Cardiac muscle cell (in vitro differentiated cells and primary cell): ENCODE results near the gene SMAD7. TPM values are rescaled to one million over a fixed set of nuclear protein-coding genes. Genes with fewer than 3 reads are reported as not detected.
A peak's percentile ranks its signal among the peaks of the same experiment; 100 is the strongest.

Source experiments
- DNase-seq, 2 donors: peaks; one replicate each; pipeline versions ENCODE4 v3.0.0 to v3.0.0-alpha.2; 2010 to 2017; ENCODE audit warnings: low read depth in 1 of 2, low spot score in 1 of 2
- H3K27ac ChIP-seq: fragments of 200-600 bp; sonication (generic); 2 replicates; pipeline ENCODE4 v1.5.1; 2016
- H3K27me3 ChIP-seq: fragments of 200-600 bp; sonication (generic); 2 replicates; pipeline ENCODE4 v1.6.0; 2016; ENCODE audit warnings: control low read depth
- H3K36me3 ChIP-seq: fragments of 200-600 bp; sonication (generic); 2 replicates; pipeline ENCODE4 v1.5.1; 2016; ENCODE audit warnings: control low read depth
- H3K4me1 ChIP-seq: fragments of 200-600 bp; sonication (generic); 2 replicates; pipeline ENCODE4 v1.8.1; 2017; ENCODE audit warnings: low read depth, mild to moderate bottlenecking, mixed run types
- H3K4me3 ChIP-seq: fragments of 200-600 bp; sonication (generic); 2 replicates; pipeline ENCODE4 v1.5.1; 2016; ENCODE audit warnings: mild to moderate bottlenecking
- H3K9me3 ChIP-seq: fragments of 200-600 bp; sonication (generic); 2 replicates; pipeline ENCODE4 v1.5.1; 2017; ENCODE audit warnings: low read depth, mild to moderate bottlenecking, control low read depth
- polyA plus RNA-seq: library from polyadenylated mRNA; unstranded; fragments of >200 nt; fragmentation: Nextera tagmentation; extraction: Ambion mirVana; gene quantifications from 2 replicates; pipeline ENCODE4 v1.2.1, GENCODE V29; 2016
- total RNA-seq: library from RNA; depleted of rRNA; stranded (reverse); fragments of >200 nt; gene quantifications from 2 replicates; pipeline ENCODE4 v1.2.3, GENCODE V29; 2016
- TF ChIP-seq, protein P1 (sequence below): IDR thresholded peaks from 2 replicates; pipeline ENCODE4 v1.5.1; 2012; ENCODE audit warnings: low read depth, mild to moderate bottlenecking, low read length

The SMAD7 gene
- total and polyA plus RNA-seq, 2 experiments from 2014 or later, result 60.1 to 129 TPM

DNA sequence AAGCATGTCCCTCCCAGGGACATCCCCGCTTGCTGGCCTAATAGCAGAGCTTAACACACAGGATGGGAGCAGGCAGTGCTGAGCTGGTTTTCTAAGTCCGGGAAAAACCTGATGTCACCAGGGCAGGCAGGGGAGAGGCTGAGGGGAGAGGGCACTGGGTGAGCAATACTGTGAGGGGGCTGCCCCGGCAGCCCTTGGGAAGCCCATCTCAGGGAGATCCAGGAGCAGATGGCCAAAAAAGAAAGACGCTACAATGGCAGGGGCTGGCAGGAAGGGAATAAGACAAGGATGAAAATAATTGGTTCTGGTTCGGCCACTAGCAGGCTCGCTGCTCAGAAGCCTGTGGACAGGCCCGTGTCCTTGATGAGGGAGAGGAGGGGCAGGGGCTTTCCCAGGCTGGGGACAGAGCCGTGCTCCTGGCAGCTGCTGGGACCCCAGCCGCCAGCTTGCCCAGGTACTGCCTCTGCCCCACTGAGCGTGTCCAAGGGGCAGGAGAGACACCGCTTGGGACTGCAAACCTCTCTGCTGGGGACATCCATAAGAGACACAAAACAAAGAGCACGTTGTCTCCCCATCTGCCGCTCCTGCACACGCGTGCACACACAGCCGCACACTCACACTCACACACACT lies 30.2 kb downstream of the SMAD7 start:
- no peak for DNase-seq
- Histone ChIP-seq H3K27ac (peak overlapping the region; percentile 59), H3K27me3 (no peaks in the 10 kb centered on the region), H3K36me3 (peaks cover 10% of the 10 kb centered on the region), H3K4me1 (peaks cover 28% of the 10 kb centered on the region), H3K4me3 (no peak overlapping the region), H3K9me3 (no peaks in the 10 kb centered on the region)
- TF ChIP-seq, protein P1, sequence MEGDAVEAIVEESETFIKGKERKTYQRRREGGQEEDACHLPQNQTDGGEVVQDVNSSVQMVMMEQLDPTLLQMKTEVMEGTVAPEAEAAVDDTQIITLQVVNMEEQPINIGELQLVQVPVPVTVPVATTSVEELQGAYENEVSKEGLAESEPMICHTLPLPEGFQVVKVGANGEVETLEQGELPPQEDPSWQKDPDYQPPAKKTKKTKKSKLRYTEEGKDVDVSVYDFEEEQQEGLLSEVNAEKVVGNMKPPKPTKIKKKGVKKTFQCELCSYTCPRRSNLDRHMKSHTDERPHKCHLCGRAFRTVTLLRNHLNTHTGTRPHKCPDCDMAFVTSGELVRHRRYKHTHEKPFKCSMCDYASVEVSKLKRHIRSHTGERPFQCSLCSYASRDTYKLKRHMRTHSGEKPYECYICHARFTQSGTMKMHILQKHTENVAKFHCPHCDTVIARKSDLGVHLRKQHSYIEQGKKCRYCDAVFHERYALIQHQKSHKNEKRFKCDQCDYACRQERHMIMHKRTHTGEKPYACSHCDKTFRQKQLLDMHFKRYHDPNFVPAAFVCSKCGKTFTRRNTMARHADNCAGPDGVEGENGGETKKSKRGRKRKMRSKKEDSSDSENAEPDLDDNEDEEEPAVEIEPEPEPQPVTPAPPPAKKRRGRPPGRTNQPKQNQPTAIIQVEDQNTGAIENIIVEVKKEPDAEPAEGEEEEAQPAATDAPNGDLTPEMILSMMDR, result no peak

GRCh38 chr18:48919547-48919946 lies 31.2 kb downstream of the SMAD7 start:
- no peaks in the 10 kb centered on the region for H3K9me3 ChIP-seq
- H3K27me3 ChIP-seq, result no peaks in the 10 kb centered on the region
- DNase-seq, result no peak
- TF ChIP-seq, protein P1, result no peak
- peak overlapping the region; percentile 52 for H3K27ac ChIP-seq
- no peak overlapping the region for H3K4me3 ChIP-seq
- H3K4me1 ChIP-seq, result peaks cover 26% of the 10 kb centered on the region
- H3K36me3 ChIP-seq, result peaks cover 10% of the 10 kb centered on the region

DNA sequence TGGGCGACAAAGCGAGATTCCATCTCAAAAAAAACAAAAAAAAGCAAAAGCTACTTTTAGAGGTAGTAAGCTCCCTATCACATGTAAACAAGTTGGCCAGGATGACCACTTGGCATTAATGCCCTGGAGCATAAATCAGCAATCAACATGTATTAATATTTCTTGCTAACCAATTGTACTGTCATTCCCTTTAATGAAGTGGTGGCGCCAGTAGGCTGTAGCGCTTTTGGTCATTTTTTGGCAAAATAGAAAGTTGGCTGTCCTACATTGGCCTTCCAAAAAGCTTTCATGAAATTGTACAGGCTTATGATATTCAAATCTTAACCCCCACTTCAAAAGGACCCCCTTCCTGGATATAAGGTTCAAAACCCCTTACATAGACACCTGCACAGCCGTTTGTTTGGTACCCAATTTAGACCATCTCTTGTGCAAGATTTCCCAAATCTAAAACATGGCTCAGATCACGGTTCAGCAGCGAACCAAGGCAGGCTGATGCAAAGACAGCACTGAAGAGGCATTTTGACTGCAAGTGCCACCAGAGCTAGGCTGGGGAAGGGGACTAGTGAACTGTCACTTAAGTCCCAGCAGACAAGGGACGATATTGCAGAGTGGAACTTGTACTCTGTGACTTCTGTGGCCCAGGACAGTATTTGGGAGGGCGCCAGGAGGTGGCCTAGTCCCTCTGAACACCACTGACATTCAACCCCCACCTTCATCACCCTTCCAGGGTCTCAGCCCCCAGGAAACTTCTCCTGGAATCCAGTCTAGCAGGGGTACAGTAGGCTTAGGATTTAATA lies 31.9 kb downstream of the SMAD7 start:
- H3K27me3 ChIP-seq, result no peaks in the 10 kb centered on the region
- H3K27ac ChIP-seq, result peak overlapping the region; percentile 52
- TF ChIP-seq, protein P1, result no peak
- H3K9me3 ChIP-seq, result no peaks in the 10 kb centered on the region
- no peak overlapping the region for H3K4me3 ChIP-seq
- peaks cover 26% of the 10 kb centered on the region for H3K4me1 ChIP-seq
- DNase-seq, result no peak
- peaks cover 10% of the 10 kb centered on the region for H3K36me3 ChIP-seq

DNA sequence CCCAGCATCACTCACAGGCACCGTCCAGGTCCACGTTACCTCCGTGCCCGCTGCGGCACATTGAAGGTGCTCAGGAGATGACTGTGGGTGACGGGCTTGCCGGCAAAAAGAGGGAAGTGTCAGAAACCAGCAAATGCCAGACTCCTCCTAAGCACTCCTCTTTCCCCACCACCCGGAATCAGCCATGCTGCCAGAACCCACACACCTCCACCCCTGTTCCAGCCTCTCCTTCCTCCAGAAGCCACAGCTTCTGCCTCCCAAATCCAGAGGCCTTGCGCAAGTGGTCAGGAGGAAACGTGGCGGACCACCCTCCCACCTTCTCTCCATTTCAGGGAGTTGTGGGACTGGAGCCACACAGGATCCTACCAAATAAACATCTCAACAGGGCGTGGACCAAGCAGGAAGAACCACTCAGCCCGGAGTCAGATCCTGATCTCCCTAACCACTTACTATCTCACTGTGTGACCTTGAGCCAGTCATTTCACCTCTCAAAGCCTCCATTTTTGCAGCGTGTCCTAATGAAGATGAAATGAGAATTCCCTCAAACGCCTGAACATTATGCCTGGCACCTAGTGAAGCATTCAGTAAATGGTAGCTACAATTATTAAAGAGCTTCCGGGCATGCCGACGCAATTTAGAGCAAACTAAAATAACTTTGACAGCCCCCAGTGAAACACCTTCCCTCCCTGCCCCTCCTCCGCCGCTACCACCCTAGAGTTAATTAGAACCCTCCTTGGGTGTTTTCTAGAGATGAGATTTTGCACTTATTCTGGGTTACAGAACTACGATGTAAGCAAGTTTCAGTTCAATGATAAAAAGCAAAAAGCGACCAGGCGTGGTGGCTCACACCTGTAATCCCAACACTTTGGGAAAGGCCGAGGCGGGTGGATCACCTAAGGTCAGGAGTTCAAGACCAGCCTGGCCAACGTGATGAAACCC lies 32.9 kb downstream of the SMAD7 start:
- no peak overlapping the region for H3K4me3 ChIP-seq
- TF ChIP-seq, protein P1, result no peak
- DNase-seq, result no peak
- H3K4me1 ChIP-seq, result peaks cover 24% of the 10 kb centered on the region
- H3K27ac ChIP-seq, result peak overlapping the region; percentile 64
- no peaks in the 10 kb centered on the region for H3K9me3 ChIP-seq
- H3K27me3 ChIP-seq, result no peaks in the 10 kb centered on the region
- peaks cover 10% of the 10 kb centered on the region for H3K36me3 ChIP-seq
